Stimulated activated effector memory CD8-positive, alpha-beta T cell treated with anti-CD3 and anti-CD28 coated beads, Interleukin-12 subunit alpha, Interleukin-12 subunit beta, amount 100 ng/mL, for 72 hours (primary cell): ENCODE results near the gene TBXA2R.

ENCODE experiments used
- ATAC-seq: fragments of 150-1000 bp; cut with Tn5 transposase; 2 replicates; pipeline ENCODE4 v1.10.0; 2021
- DNase-seq, 2 donors: peaks; one replicate each; pipeline ENCODE4 v3.0.0; 2021 to 2022; ENCODE audit warnings: low spot score in 2 of 2
- H3K27ac Mint-ChIP-seq: one replicate; pipeline ENCODE4 v1.8.0; 2022; ENCODE audit warnings: mild to moderate bottlenecking, mixed read lengths
- H3K36me3 Mint-ChIP-seq: one replicate; pipeline ENCODE4 v1.8.0; 2022; ENCODE audit warnings: mild to moderate bottlenecking, mixed read lengths
- H3K4me1 Mint-ChIP-seq: one replicate; pipeline ENCODE4 v1.8.0; 2022; ENCODE audit warnings: mixed read lengths
- H3K4me3 Mint-ChIP-seq: one replicate; pipeline ENCODE4 v1.8.0; 2022; ENCODE audit warnings: mild to moderate bottlenecking, mixed read lengths
- H3K9me3 Mint-ChIP-seq: one replicate; pipeline ENCODE4 v1.8.0; 2022; ENCODE audit warnings: mixed read lengths

Gene TBXA2R

DNA sequence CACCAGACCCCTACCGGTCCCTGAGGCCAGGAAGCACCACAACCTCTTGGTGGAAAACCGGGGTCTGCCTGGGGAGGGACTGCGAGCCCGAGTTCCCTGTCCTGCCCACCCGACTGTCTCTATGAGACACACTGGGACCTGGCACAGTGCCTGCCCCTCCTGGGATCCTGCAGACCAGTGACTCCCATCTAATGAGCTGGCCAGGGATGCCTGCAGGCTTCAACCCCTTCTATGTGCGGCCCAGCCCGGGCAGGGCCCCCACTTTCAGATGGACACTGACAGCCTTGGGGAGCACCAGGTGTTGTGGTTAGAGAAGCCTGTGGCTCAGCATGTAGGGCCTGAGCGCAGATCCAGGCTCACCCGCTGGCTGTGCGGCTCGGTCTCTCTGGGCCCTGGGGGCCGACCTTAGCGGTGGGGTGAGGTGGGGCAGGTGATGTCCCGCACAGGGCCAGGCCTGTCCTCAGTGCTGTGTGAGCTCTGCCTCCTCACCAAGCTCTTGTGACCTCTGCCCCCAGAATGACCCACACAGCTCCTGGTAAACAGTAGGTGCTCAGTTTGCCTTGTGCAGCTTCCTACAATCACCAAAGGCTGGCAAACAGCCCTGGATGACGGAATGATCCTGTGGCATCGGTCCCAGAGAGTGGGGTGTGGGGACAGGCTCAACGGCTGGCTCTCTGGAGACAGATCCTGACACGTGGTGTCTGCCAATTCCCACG lies 37.8 kb upstream of the TBXA2R start:
- no peaks in the 10 kb centered on the region for H3K4me1 Mint-ChIP-seq
- no peak for DNase-seq
- H3K4me3 Mint-ChIP-seq = no peak overlapping the region
- no peak for ATAC-seq
- H3K9me3 Mint-ChIP-seq = no peaks in the 10 kb centered on the region
- H3K36me3 Mint-ChIP-seq = peaks cover 56% of the 10 kb centered on the region
- H3K27ac Mint-ChIP-seq = no peak overlapping the region

GRCh38 chr19:3643674-3644313 lies 37.1 kb upstream of the TBXA2R start:
- Mint-ChIP-seq H3K36me3 (peaks cover 63% of the 10 kb centered on the region), H3K4me1 (no peaks in the 10 kb centered on the region), H3K4me3 (no peak overlapping the region)

GRCh38 chr19:3642987-3643673 lies 36.5 kb upstream of the TBXA2R start:
- Mint-ChIP-seq H3K36me3 (peaks cover 67% of the 10 kb centered on the region), H3K27ac (no peak overlapping the region), H3K9me3 (no peaks in the 10 kb centered on the region), H3K4me3 (no peak overlapping the region), H3K4me1 (no peaks in the 10 kb centered on the region)
- ATAC-seq (peak; percentile 19), DNase-seq (peak in 1 of 2 donors; percentile 39)

More at GRCh38 chr19:3643674-3644313, 37.1 kb upstream of the TBXA2R start:
- no peak for ATAC-seq
- no peak for DNase-seq
- H3K9me3 Mint-ChIP-seq = no peaks in the 10 kb centered on the region
- H3K27ac Mint-ChIP-seq = no peak overlapping the region

DNA sequence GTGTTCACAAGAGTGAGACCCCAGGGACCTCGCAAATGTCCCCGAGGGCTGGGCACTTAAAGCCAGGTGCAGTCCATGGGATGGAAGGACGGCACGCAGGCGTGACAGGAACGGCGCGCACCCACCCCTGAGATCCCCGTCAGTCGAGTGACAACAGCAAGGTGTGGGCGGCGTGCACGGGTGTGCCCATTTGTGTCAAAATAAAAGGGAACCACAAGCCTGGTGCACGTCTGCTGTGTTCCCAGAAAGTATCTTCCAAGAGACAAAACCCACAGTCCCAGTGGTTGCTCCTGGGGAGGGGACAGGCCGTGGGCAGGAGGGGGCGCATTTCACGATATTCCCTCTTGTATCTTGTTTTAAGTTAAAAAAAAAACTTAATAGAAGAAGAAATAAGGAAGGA lies 35.6 kb upstream of the TBXA2R start:
- DNase-seq = no peak
- Mint-ChIP-seq H3K27ac (no peak overlapping the region), H3K4me1 (no peaks in the 10 kb centered on the region), H3K9me3 (no peaks in the 10 kb centered on the region), H3K4me3 (no peak overlapping the region), H3K36me3 (peaks cover 64% of the 10 kb centered on the region)
- no peak for ATAC-seq

DNA sequence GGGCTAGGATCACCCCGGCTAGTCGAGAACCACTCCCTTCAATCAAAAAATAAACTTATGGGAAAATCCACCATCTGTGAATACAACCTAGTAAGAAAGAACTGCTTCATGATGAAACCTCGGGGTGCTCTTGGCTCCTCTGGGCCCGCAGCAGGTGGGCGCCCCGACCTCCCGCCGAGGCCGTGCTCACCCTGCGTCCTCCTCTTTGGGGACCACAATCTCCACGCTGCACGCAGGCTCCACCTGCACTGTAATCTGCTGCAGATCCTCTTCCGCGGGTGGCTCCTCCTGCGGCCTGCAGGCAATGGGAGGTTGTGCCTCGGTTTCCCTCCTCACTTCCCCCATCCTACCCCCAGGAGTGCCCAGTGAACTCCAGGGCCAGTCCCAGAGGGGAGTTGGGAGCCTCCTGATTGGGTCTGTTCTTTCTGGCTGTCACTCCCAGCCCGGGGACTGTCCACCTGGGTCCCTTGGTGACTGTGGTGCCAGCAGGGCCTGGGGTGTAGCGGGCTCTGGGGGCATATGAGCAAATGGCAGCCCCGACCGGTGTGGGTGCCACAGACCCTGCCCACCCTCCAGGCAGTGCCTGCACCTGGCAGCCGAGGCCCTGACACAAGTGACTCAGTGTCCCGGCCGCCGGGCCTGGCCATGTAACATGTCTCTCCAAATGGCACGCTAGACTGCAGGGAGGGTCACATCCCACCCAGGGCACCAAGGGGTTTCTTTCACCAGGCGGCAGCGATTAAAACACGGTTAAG lies 35.0 kb upstream of the TBXA2R start:
- Mint-ChIP-seq H3K36me3 (peaks cover 67% of the 10 kb centered on the region), H3K27ac (no peak overlapping the region), H3K9me3 (no peaks in the 10 kb centered on the region), H3K4me1 (no peaks in the 10 kb centered on the region), H3K4me3 (no peak overlapping the region)
- no peak for ATAC-seq
- DNase-seq = no peak

GRCh38 chr19:3639479-3639878 lies 32.8 kb upstream of the TBXA2R start:
- no peaks in the 10 kb centered on the region for H3K4me1 Mint-ChIP-seq
- no peak overlapping the region for H3K27ac Mint-ChIP-seq
- no peak overlapping the region for H3K4me3 Mint-ChIP-seq
- DNase-seq = no peak
- no peak for ATAC-seq
- H3K9me3 Mint-ChIP-seq = no peaks in the 10 kb centered on the region
- H3K36me3 Mint-ChIP-seq = peaks cover 71% of the 10 kb centered on the region

DNA sequence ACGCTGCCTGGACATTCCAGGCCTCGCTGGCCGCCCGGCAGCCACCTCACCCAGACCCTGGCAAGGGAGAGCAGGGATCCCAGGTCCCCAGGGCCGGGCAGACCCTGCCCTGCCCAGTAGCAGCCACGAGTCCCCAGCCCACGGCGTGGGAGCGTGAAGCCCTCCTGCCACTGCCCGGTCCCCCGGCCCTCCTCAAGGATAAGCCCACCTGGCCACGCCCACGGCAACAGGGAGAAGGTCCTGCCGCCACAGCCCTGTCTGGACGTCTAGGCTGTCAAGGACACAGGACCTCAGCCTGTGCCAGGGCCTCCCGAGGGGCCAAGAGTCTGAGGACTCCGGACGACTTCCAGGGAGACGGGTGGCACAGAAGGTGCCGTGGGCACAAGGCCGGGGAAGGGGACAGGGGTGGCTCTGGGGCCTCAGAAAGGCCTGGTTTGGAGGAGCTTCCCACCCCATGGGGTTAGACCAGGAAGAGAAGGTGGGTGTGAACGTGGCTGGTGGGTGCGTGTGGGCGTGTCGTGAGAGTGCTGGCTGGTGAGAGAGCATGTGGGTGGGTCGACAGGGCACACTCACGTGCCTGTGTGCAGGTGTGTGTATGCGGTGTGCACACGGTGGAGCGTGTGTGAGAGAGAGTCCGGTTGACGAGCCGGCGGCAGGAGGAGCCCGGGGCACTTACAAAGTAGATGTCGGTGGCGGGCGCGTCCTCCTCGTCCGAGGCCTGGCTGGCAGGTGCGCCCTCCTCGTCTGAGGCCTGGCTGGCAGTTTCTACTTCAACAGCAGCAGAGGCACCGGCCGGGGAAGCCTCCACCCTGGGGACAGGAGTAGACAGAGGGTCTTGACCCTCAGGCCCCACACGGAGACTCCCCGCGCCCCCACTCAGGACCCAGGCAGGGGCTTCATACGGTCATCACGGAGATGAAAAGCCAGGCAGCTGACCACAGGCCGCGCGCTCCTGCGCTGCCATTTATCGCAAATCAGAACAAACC lies 31.8 kb upstream of the TBXA2R start:
- no peaks in the 10 kb centered on the region for H3K4me1 Mint-ChIP-seq

GRCh38 chr19:3637621-3638020 lies 30.9 kb upstream of the TBXA2R start:
- ATAC-seq = no peak
- H3K36me3 Mint-ChIP-seq = peaks cover 83% of the 10 kb centered on the region
- DNase-seq = no peak
- no peaks in the 10 kb centered on the region for H3K9me3 Mint-ChIP-seq
- H3K27ac Mint-ChIP-seq = no peak overlapping the region
- no peak overlapping the region for H3K4me3 Mint-ChIP-seq
- no peaks in the 10 kb centered on the region for H3K4me1 Mint-ChIP-seq

More for the DNA sequence above, 31.8 kb upstream of the TBXA2R start:
- no peak for ATAC-seq
- H3K9me3 Mint-ChIP-seq = no peaks in the 10 kb centered on the region
- H3K27ac Mint-ChIP-seq = peak overlapping the region; percentile 79
- DNase-seq = no peak
- no peak overlapping the region for H3K4me3 Mint-ChIP-seq
- H3K36me3 Mint-ChIP-seq = peaks cover 81% of the 10 kb centered on the region

GRCh38 chr19:3636962-3637361 lies 30.3 kb upstream of the TBXA2R start:
- no peak overlapping the region for H3K4me3 Mint-ChIP-seq
- H3K36me3 Mint-ChIP-seq = peaks cover 85% of the 10 kb centered on the region
- no peaks in the 10 kb centered on the region for H3K9me3 Mint-ChIP-seq

GRCh38 chr19:3636506-3636905 lies 29.8 kb upstream of the TBXA2R start:
- Mint-ChIP-seq H3K9me3 (no peaks in the 10 kb centered on the region), H3K4me3 (no peak overlapping the region), H3K4me1 (no peaks in the 10 kb centered on the region), H3K27ac (no peak overlapping the region), H3K36me3 (peaks cover 85% of the 10 kb centered on the region)
- ATAC-seq = no peak
- no peak for DNase-seq

More at GRCh38 chr19:3636962-3637361, 30.3 kb upstream of the TBXA2R start:
- H3K4me1 Mint-ChIP-seq = no peaks in the 10 kb centered on the region
- DNase-seq (no peak), ATAC-seq (no peak)
- no peak overlapping the region for H3K27ac Mint-ChIP-seq

- ATAC-seq = no peak
- no peak for DNase-seq
- Mint-ChIP-seq H3K4me1 (peaks cover 8% of the 10 kb centered on the region), H3K27ac (peak overlapping the region; percentile 81), H3K4me3 (no peak overlapping the region), H3K9me3 (no peaks in the 10 kb centered on the region), H3K36me3 (peaks cover 81% of the 10 kb centered on the region)
Measured at GRCh38 chr19:3634496-3635045, 27.9 kb upstream of the TBXA2R start.

- H3K4me3 Mint-ChIP-seq = no peak overlapping the region
- ATAC-seq (no peak), DNase-seq (no peak)
- H3K36me3 Mint-ChIP-seq = peaks cover 71% of the 10 kb centered on the region
- no peaks in the 10 kb centered on the region for H3K9me3 Mint-ChIP-seq
- H3K4me1 Mint-ChIP-seq = peaks cover 8% of the 10 kb centered on the region
- peak overlapping the region; percentile 76 for H3K27ac Mint-ChIP-seq
Measured at GRCh38 chr19:3633559-3633988, 26.9 kb upstream of the TBXA2R start.

DNA sequence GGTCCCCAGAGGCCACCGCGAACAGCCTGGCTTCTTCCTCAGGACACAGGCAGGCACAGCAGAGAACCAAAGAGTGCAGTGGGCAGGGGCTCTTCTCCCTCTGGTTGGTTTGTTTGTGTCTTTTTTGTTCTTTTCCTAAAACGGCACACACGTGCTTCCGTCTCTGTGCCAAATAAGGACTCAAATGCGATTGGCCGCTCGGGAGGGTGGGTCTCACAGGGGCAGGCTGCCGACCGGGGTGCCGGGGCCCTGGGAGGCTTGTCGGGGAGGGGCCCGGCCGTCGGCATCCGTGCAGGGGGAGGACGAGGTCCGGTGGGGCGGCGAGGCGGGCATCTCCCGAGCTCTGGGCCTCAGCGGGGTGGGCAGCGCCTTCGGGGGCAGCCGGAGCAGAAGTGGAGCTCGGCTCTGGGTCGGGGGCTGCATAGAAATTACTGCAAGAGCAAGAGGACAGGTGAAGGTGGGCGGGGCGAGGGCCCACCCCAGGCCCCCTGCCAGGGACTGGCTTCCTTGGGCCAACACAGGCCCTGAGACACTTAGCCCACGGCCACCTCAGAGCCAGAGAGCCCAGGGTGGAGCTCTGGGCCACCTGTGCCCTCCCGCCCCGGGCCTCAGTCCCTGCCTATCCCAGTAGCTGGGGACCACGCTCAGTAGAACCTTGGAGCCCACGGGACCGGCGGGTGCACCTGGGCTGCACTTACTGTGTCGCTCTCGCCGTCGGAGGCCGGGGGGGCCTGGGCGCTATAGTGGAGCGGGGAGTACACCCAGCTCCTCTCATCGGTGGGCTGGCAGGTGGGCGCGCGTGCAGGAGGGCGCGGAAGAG lies 26.3 kb upstream of the TBXA2R start:
- Mint-ChIP-seq H3K4me1 (peaks cover 8% of the 10 kb centered on the region), H3K9me3 (no peaks in the 10 kb centered on the region), H3K4me3 (no peak overlapping the region), H3K27ac (peak overlapping the region; percentile 76), H3K36me3 (peaks cover 66% of the 10 kb centered on the region)
- ATAC-seq (peak; percentile 9), DNase-seq (no peak)
